K562 (cell line): ENCODE measurements around the gene ZSCAN26. TPM values are rescaled to one million over a fixed set of nuclear protein-coding genes. Genes with fewer than 3 reads are reported as not detected.

Source experiments
- ATAC-seq: fragments of 200-7000 bp; cut with Tn5 transposase; 3 replicates; pipeline ENCODE4 v1.9.1; 2020; ENCODE audit warnings: moderate library complexity
- BruUV-seq: library from RNA; stranded (reverse); fragments of 400-500 nt; replicated peaks from 2 replicates; lab custom pipeline; 2021; lab: Mats Ljungman, UMichigan
- CTCF ChIA-PET: fragments of 300-600 bp; formaldehyde crosslinking; extraction: SDS; loops from one replicate; lab custom pipeline; 2021; ENCODE audit warnings: low intra/inter-chr PET ratio; lab: Yijun Ruan, JAX
- POLR2A ChIA-PET: fragments of 300-600, 350-650 bp; sonication (Branson Sonifier 250); formaldehyde crosslinking; extraction: SDS; loops from one replicate; lab custom pipeline; 2021; ENCODE audit warnings: antibody characterized with exemption, inconsistent platforms; lab: Yijun Ruan, JAX
- DNase-seq, 4 experiments: peaks; one replicate each; pipeline versions ENCODE4 v3.0.0 to v3.0.0-alpha.2; 2011 to 2018; ENCODE audit warnings: low spot score in 3 of 4, mixed read lengths in 3 of 4; ENCODE audit errors: extremely low read depth in 1 of 4
- FAIRE-seq: peaks from 2 replicates; lab custom pipeline; 2011; peaks lifted over from hg19 to GRCh38; lab: Jason Lieb, UNC
- H2AFZ ChIP-seq: 2 replicates; pipeline ENCODE4 v1.6.0; 2011; ENCODE audit warnings: low read depth, low read length, control low read depth, inconsistent platforms
- H3K27ac ChIP-seq: fragments of 200-600 bp; 3 replicates; pipeline ENCODE4 v1.8.0; 2011; ENCODE audit warnings: low read depth, mild to moderate bottlenecking, control low read depth, inconsistent platforms, low read length, moderate library complexity, mixed read lengths; ENCODE audit errors: extremely low read depth
- H3K27me3 ChIP-seq, 2 experiments: fragments of 300-600 bp in 1 of 2; 2 replicates in 1 of 2; 3 replicates in 1 of 2; pipeline versions ENCODE4 v1.6.0 to v1.8.0; 2011; ENCODE audit warnings: inconsistent platforms in 2 of 2, low read length in 2 of 2, mild to moderate bottlenecking in 1 of 2, mixed read lengths in 1 of 2, moderate library complexity in 1 of 2; ENCODE audit not compliant: control insufficient read depth in 2 of 2, insufficient read depth in 2 of 2
- H3K36me3 ChIP-seq: fragments of 300-600 bp; 3 replicates; pipeline ENCODE4 v1.8.0; 2011; ENCODE audit warnings: mild to moderate bottlenecking, low read length, inconsistent platforms; ENCODE audit not compliant: control insufficient read depth, insufficient read depth
- H3K4me1 ChIP-seq, 2 experiments: fragments of 200-600 bp in 1 of 2; replicated peaks in 1 of 2; 2 replicates in 1 of 2; 3 replicates in 1 of 2; pipeline versions ENCODE4 v1.5.1 to v1.8.0; 2011; ENCODE audit warnings: inconsistent platforms in 2 of 2, low read length in 2 of 2, mild to moderate bottlenecking in 1 of 2, mixed read lengths in 1 of 2, moderate library complexity in 1 of 2; ENCODE audit not compliant: control insufficient read depth in 2 of 2, insufficient read depth in 2 of 2
- H3K4me2 ChIP-seq: 2 replicates; pipeline ENCODE4 v1.6.1; 2011; ENCODE audit warnings: low read length, control low read depth, inconsistent platforms, mixed read lengths; ENCODE audit not compliant: insufficient read depth
- H3K4me3 ChIP-seq: fragments of 200-600 bp; sonication (generic), shearing (Covaris generic); 2 replicates; pipeline ENCODE4 v1.5.1; 2016; ENCODE audit warnings: control low read depth, inconsistent platforms
- H3K79me2 ChIP-seq: fragments of 200-600 bp; 3 replicates; pipeline ENCODE4 v1.8.0; 2011; ENCODE audit warnings: low read length, inconsistent platforms; ENCODE audit not compliant: control insufficient read depth, insufficient read depth
- H3K9ac ChIP-seq, 2 experiments: 2 replicates each; pipeline versions ENCODE4 v1.6.0 to v1.6.1; 2011; ENCODE audit warnings: low read depth in 2 of 2, low read length in 2 of 2, control low read depth in 1 of 2, inconsistent platforms in 1 of 2, mild to moderate bottlenecking in 1 of 2, mixed read lengths in 1 of 2; ENCODE audit not compliant: insufficient read depth in 1 of 2
- H3K9me1 ChIP-seq: one replicate; pipeline ENCODE4 v1.6.0; 2011; ENCODE audit warnings: inconsistent platforms, mild to moderate bottlenecking, low read length, moderate library complexity; ENCODE audit not compliant: control insufficient read depth, insufficient read depth
- H3K9me3 ChIP-seq: replicated peaks from 2 replicates; pipeline ENCODE4 v1.5.1; 2011; ENCODE audit warnings: low read depth, low read length, inconsistent platforms; ENCODE audit not compliant: control insufficient read depth, insufficient read depth
- H4K20me1 ChIP-seq: replicated peaks from 2 replicates; pipeline ENCODE4 v1.6.1; 2011; ENCODE audit warnings: low read length, inconsistent platforms, mixed read lengths; ENCODE audit not compliant: control insufficient read depth, insufficient read depth
- ATF7 ChIP-seq: fragments of 450-650 bp; IDR thresholded peaks from 2 replicates; pipeline ENCODE4 v1.7.1; 2014; ENCODE audit warnings: mild to moderate bottlenecking, moderate library complexity
- CBX3 ChIP-seq, 2 experiments: IDR thresholded peaks; 1 replicate in 1 of 2; 2 replicates in 1 of 2; pipeline ENCODE4 v1.6.1; 2012; ENCODE audit warnings: inconsistent platforms in 2 of 2, low read length in 2 of 2, borderline replicate concordance in 1 of 2, control low read depth in 1 of 2
- DEAF1 ChIP-seq: fragments of 450-650 bp; formaldehyde crosslinking; IDR thresholded peaks from 2 replicates; pipeline ENCODE4 v1.4.0; 2020; ENCODE audit warnings: mild to moderate bottlenecking, moderate library complexity
- ETV6 ChIP-seq, 3 experiments: fragments of 150-350 bp in 1 of 3; sonication (generic) in 1 of 3; formaldehyde crosslinking in 1 of 3; IDR thresholded peaks; 2 replicates each; pipeline versions ENCODE4 v1.6.1 to v1.8.0; 2014 to 2022; ENCODE audit warnings: borderline replicate concordance in 2 of 3, low read depth in 2 of 3, antibody characterized with exemption in 1 of 3, low read length in 1 of 3, mild to moderate bottlenecking in 1 of 3, missing genetic modification reagents in 1 of 3
- MBD2 ChIP-seq: sonication (generic); IDR thresholded peaks from 2 replicates; pipeline ENCODE4 v1.6.1; 2016; ENCODE audit warnings: low read depth, borderline replicate concordance
- NUFIP1 ChIP-seq: fragments of 450-650 bp; IDR thresholded peaks from 2 replicates; pipeline ENCODE4 v1.6.1; 2018; ENCODE audit not compliant: partially characterized antibody
- PURB ChIP-seq: sonication (generic); formaldehyde crosslinking; IDR thresholded peaks from 2 replicates; pipeline ENCODE4 v1.9.0; 2021; ENCODE audit warnings: low read depth, mild to moderate bottlenecking, missing genetic modification reagents
- SETDB1 ChIP-seq: IDR thresholded peaks from one replicate; pipeline ENCODE4 v1.6.1; 2012; ENCODE audit warnings: low read length, control low read depth, inconsistent platforms
- SRSF1 ChIP-seq: fragments of 200-400 bp; formaldehyde crosslinking; IDR thresholded peaks from 2 replicates; pipeline ENCODE4 v1.6.1; 2017; ENCODE audit warnings: mild to moderate bottlenecking, low read depth, low read length, moderate library complexity
- TAF7 ChIP-seq: fragments of 450-650 bp; IDR thresholded peaks from 2 replicates; pipeline ENCODE4 v1.6.1; 2016; ENCODE audit warnings: missing genetic modification characterization, missing compliant biosample characterization
- TRIM24 ChIP-seq, 2 experiments: fragments of 450-650 bp; IDR thresholded peaks; 2 replicates each; pipeline ENCODE4 v1.6.1; 2016
- TRIM28 ChIP-seq: fragments of 450-650 bp; IDR thresholded peaks from 2 replicates; pipeline ENCODE4 v1.6.1; 2017
- ZBTB7A ChIP-seq: IDR thresholded peaks from 2 replicates; pipeline ENCODE4 v1.6.1; 2011; ENCODE audit warnings: low read depth, mild to moderate bottlenecking, low read length, moderate library complexity, borderline replicate concordance; ENCODE audit not compliant: control insufficient read depth
- ZC3H8 ChIP-seq: fragments of 450-650 bp; IDR thresholded peaks from 2 replicates; pipeline ENCODE4 v1.6.1; 2017
- ZEB2 ChIP-seq: fragments of 450-650 bp; IDR thresholded peaks from 2 replicates; pipeline ENCODE4 v1.6.1; 2016
- ZNF239 ChIP-seq: fragments of 250-450 bp; sonication (Bioruptor Pico); IDR thresholded peaks from 2 replicates; pipeline ENCODE4 v1.4.0; 2020; ENCODE audit warnings: mild to moderate bottlenecking
- ZNF274 ChIP-seq: IDR thresholded peaks from 2 replicates; pipeline ENCODE4 v1.6.1; 2011; ENCODE audit warnings: low read depth, mild to moderate bottlenecking, low read length, moderate library complexity, borderline replicate concordance
- ZNF280A ChIP-seq: fragments of 450-650 bp; IDR thresholded peaks from 2 replicates; pipeline ENCODE4 v1.6.1; 2018; ENCODE audit warnings: mild to moderate bottlenecking, low read depth; ENCODE audit not compliant: partially characterized antibody
- ZNF324 ChIP-seq: fragments of 250-450 bp; sonication (Bioruptor Pico); IDR thresholded peaks from 2 replicates; pipeline ENCODE4 v1.4.0; 2020; ENCODE audit warnings: mild to moderate bottlenecking
- ZNF445 ChIP-seq: fragments of 250-450 bp; sonication (Bioruptor Pico); IDR thresholded peaks from 2 replicates; pipeline ENCODE4 v1.4.0; 2020; ENCODE audit warnings: low read depth, mild to moderate bottlenecking, moderate library complexity
- ZNF75A ChIP-seq: fragments of 450-650 bp; formaldehyde crosslinking; IDR thresholded peaks from 2 replicates; pipeline ENCODE4 v1.4.0; 2020; ENCODE audit warnings: mild to moderate bottlenecking
- WGBS: fragments of 100-300 bp; shearing (Covaris generic); methylation state at CpG from one replicate; pipeline ENCODE4 v1.1.6; 2016; ENCODE audit warnings: low coverage, mixed read lengths; ENCODE audit not compliant: insufficient coverage; ENCODE audit errors: missing lambda C conversion rate; 5-methylcytosine and 5-hydroxymethylcytosine counted together
- in situ Hi-C: fragments of 300-500 bp; cut with MboI; formaldehyde crosslinking; loops from 4 replicates; pipeline ENCODE4 v1.15.0; 2018; ENCODE audit warnings: inconsistent platforms, mixed read lengths
- intact Hi-C: fragments of 100-400 bp; cut with micrococcal nuclease; formaldehyde crosslinking; loops from 2 replicates; pipeline ENCODE4 v1.14.2; 2022
- polyA plus RNA-seq, 8 experiments: library from polyadenylated mRNA; depleted of rRNA in 4 of 8; stranded (reverse) in 5 of 8; unstranded in 3 of 8; fragments of >200 nt; fragmentation: Nextera tagmentation in 2 of 8; fragmentation: Illumina TruSeq in 1 of 8; extraction: Ambion mirVana in 2 of 8; extraction: Trizol in 1 of 8; gene quantifications; 2 replicates each; pipeline versions ENCODE4 v1.2.1 to v1.2.3, GENCODE V29; 2011 to 2014; ENCODE audit warnings: inconsistent platforms in 1 of 8, missing spikeins in 1 of 8
- total RNA-seq, 7 experiments: library from RNA; depleted of rRNA in 6 of 7; stranded (reverse); fragments of >200 nt in 6 of 7; fragmentation: Illumina TruSeq in 2 of 7; extraction: Trizol in 2 of 7; gene quantifications; 2 replicates each; pipeline versions ENCODE4 v1.2.1 to v1.2.3, GENCODE V29; 2011 to 2021; ENCODE audit warnings: low replicate concordance in 1 of 7

ZSCAN26 gene
- total and polyA plus RNA-seq, 9 of the 15 experiments (the other 6 are each of a cell fraction or from before 2014, with no cell fraction given), result 5.9 to 14.2 (median 10.5) TPM

- intact Hi-C loops, result no loop called here
- CTCF ChIA-PET, result no interaction called here
- peak; percentile 83 for TF ChIP-seq ZNF280A
- no peak for TF ChIP-seq ZNF324 (CRISPR knock-in tag)
- TF ChIP-seq ZNF274, result no peak
- peak in 1 of 2 experiments; percentile 38; a peak in 1 of 3 replicates for TF ChIP-seq CBX3 (IDR thresholded peaks at IDR 0.05; ENCODE audit: borderline replicate concordance in 1 of 2, low read length in 2 of 2)
- peak; percentile 14; the same call in 1 of the 2 replicates for TF ChIP-seq ZNF239
- 0 out of 4 replicates have a peak, but pooled peaks of 1 of the 2 experiments have one; percentile 21 for TF ChIP-seq TRIM24 (IDR thresholded peaks at IDR 0.05)
- TF ChIP-seq SRSF1, result no peak
- TF ChIP-seq SETDB1, result no peak
- peak; percentile 91 for TF ChIP-seq ZNF445 (CRISPR knock-in tag)
- TF ChIP-seq ATF7, result peak; percentile 19; the same call in 1 of the 2 replicates
- no peak for TF ChIP-seq MBD2
- TF ChIP-seq ZNF75A (CRISPR knock-in tag), result peak; percentile 97
- no peak for TF ChIP-seq NUFIP1
- no peak for TF ChIP-seq TAF7
- no peak for TF ChIP-seq ZC3H8
- TF ChIP-seq DEAF1 (CRISPR knock-in tag), result 0 out of 2 replicates have a peak, but pooled peaks have one; percentile 7
- no peak for TF ChIP-seq PURB (CRISPR knock-in tag)
- 0 out of 2 replicates have a peak, but pooled peaks have one; percentile 19 for TF ChIP-seq ZEB2
- TF ChIP-seq TRIM28, result peak; percentile 89; the same call in 1 of the 2 replicates
- TF ChIP-seq ZBTB7A, result no peak
- no peak for TF ChIP-seq ETV6 (IDR thresholded peaks at IDR 0.05; ENCODE audit: borderline replicate concordance in 1 of 2, low read depth in 2 of 2, low read length in 1 of 2)
- no peak for TF ChIP-seq ETV6 (CRISPR knock-in tag; IDR thresholded peaks at IDR 0.05; ENCODE audit: borderline replicate concordance)
Measured at GRCh38 chr6:28232785-28233184, 34.2 kb upstream of the ZSCAN26 start.

More at GRCh38 chr6:28232785-28233184, 34.2 kb upstream of the ZSCAN26 start:
- no peak overlapping the region for H2AFZ ChIP-seq
- WGBS, result 97% methylated on average over 11 of the region's 11 CpGs
- in situ Hi-C loops, result no loop called here
- POLR2A ChIA-PET, result interaction anchor here (0.6 to 2.0 kb wide), 7 partner anchors 12 to 110 kb away, joined by 3 to 10 read pairs (median 4); partner anchors contain the start of gene PGBD1
- FAIRE-seq (no peak), DNase-seq (no peak), ATAC-seq (peak; percentile 29)
- H3K4me3 ChIP-seq, result no peak overlapping the region
- BruUV-seq, result no TSS peak
- H3K79me2 ChIP-seq, result 0 out of 3 replicates have a peak, but pooled peaks cover 1% of the 10 kb centered on the region
- no peaks in the 10 kb centered on the region for H3K9me1 ChIP-seq
- H3K27me3 ChIP-seq, result no peaks in the 10 kb centered on the region
- no peak overlapping the region for H3K27ac ChIP-seq
- H3K9me3 ChIP-seq, result no peaks in the 10 kb centered on the region
- peaks cover 0 to 4% of the 10 kb centered on the region in 2 experiments; a peak in 1 of 5 replicates for H3K4me1 ChIP-seq
- H3K4me2 ChIP-seq, result no peak overlapping the region
- H3K9ac ChIP-seq, result no peak overlapping the region
- no peaks in the 10 kb centered on the region for H4K20me1 ChIP-seq
- peaks cover 66% of the 10 kb centered on the region for H3K36me3 ChIP-seq
